Natural killer cell treated with Interleukin-12 subunit alpha and Interleukin-12 subunit beta and Interleukin-15 and Interleukin-18, amount 100 ng/mL, for 72 hours (primary cell): ENCODE data around the gene PTGIR. TPM values are rescaled to one million over a fixed set of nuclear protein-coding genes. Genes with fewer than 3 reads are reported as not detected.
A peak's percentile ranks its signal among the peaks of the same experiment; 100 is the strongest.

Experiments used
- ATAC-seq, 2 donors: fragments of 150-1000 bp; cut with Tn5 transposase in 1 of 2; sonication (Bioruptor Pico), chemical (Tn5 transposase) in 1 of 2; 2 replicates each; pipeline ENCODE4 v1.10.0; 2021
- DNase-seq: peaks from one replicate; pipeline ENCODE4 v3.0.0; 2022; ENCODE audit warnings: low spot score
- H3K27ac Mint-ChIP-seq, 2 donors: 1 replicate in 1 of 2; 2 replicates in 1 of 2; pipeline ENCODE4 v1.8.0; 2022; ENCODE audit warnings: mixed read lengths in 2 of 2, mild to moderate bottlenecking in 1 of 2, moderate library complexity in 1 of 2
- H3K27me3 Mint-ChIP-seq, 2 donors: 1 replicate in 1 of 2; 2 replicates in 1 of 2; pipeline ENCODE4 v1.8.0; 2022; ENCODE audit warnings: mixed read lengths in 2 of 2
- H3K36me3 Mint-ChIP-seq: one replicate; pipeline ENCODE4 v1.8.0; 2022; ENCODE audit warnings: mixed read lengths
- H3K4me1 Mint-ChIP-seq, 2 donors: 1 replicate in 1 of 2; 2 replicates in 1 of 2; pipeline ENCODE4 v1.8.0; 2022; ENCODE audit warnings: low read depth in 2 of 2, mixed read lengths in 2 of 2, mild to moderate bottlenecking in 1 of 2
- H3K4me3 Mint-ChIP-seq: one replicate; pipeline ENCODE4 v1.8.0; 2022; ENCODE audit warnings: mixed read lengths
- H3K9me3 Mint-ChIP-seq: 2 replicates; pipeline ENCODE4 v1.8.0; 2022; ENCODE audit warnings: mixed read lengths
- total RNA-seq, 2 donors: library from RNA; stranded (reverse); gene quantifications; one replicate each; pipeline ENCODE4 v1.2.3, GENCODE V29; 2022

The PTGIR gene
- total RNA-seq, 2 donors from 2014 or later, result 0.31 to 1.7 TPM

GRCh38 chr19:46606019-46606418, 18.9 kb downstream of the PTGIR start:
- peak overlapping the region in 1 of 2 donors; percentile 10 for H3K27ac Mint-ChIP-seq
- H3K27me3 Mint-ChIP-seq, result no peaks in the 10 kb centered on the region
- ATAC-seq (no peak), DNase-seq (no peak)
- peaks cover 19% of the 10 kb centered on the region for H3K36me3 Mint-ChIP-seq
- H3K9me3 Mint-ChIP-seq, result no peaks in the 10 kb centered on the region
- H3K4me3 Mint-ChIP-seq, result no peak overlapping the region
- H3K4me1 Mint-ChIP-seq, result peaks cover 35 to 36% of the 10 kb centered on the region in 2 donors

GRCh38 chr19:46605356-46605821, 19.5 kb downstream of the PTGIR start:
- ATAC-seq (no peak), DNase-seq (peak; percentile 13)
- no peak overlapping the region for H3K27ac Mint-ChIP-seq
- H3K27me3 Mint-ChIP-seq, result no peaks in the 10 kb centered on the region
- H3K36me3 Mint-ChIP-seq, result peaks cover 19% of the 10 kb centered on the region
- H3K4me1 Mint-ChIP-seq, result peaks cover 29 to 30% of the 10 kb centered on the region in 2 donors
- H3K4me3 Mint-ChIP-seq, result no peak overlapping the region
- no peaks in the 10 kb centered on the region for H3K9me3 Mint-ChIP-seq

GRCh38 chr19:46604781-46605355, 20.0 kb downstream of the PTGIR start:
- no peaks in the 10 kb centered on the region for H3K9me3 Mint-ChIP-seq
- ATAC-seq, result no peak
- DNase-seq, result peak; percentile 28
- H3K4me3 Mint-ChIP-seq, result no peak overlapping the region
- peaks cover 30 to 31% of the 10 kb centered on the region in 2 donors for H3K4me1 Mint-ChIP-seq
- no peaks in the 10 kb centered on the region for H3K27me3 Mint-ChIP-seq
- H3K36me3 Mint-ChIP-seq, result peaks cover 19% of the 10 kb centered on the region
- H3K27ac Mint-ChIP-seq, result no peak overlapping the region

GRCh38 chr19:46603752-46604231, 21.1 kb downstream of the PTGIR start:
- H3K9me3 Mint-ChIP-seq, result no peaks in the 10 kb centered on the region
- ATAC-seq, result no peak
- peak overlapping the region in 1 of 2 donors; percentile 99 for H3K27ac Mint-ChIP-seq
- peaks cover 27 to 31% of the 10 kb centered on the region in 2 donors for H3K4me1 Mint-ChIP-seq
- peaks cover 15% of the 10 kb centered on the region for H3K36me3 Mint-ChIP-seq
- no peak for DNase-seq
- no peaks in the 10 kb centered on the region for H3K27me3 Mint-ChIP-seq
- peak overlapping the region; percentile 94 for H3K4me3 Mint-ChIP-seq

GRCh38 chr19:46603195-46603637, 21.7 kb downstream of the PTGIR start:
- H3K4me1 Mint-ChIP-seq, result peaks cover 27 to 31% of the 10 kb centered on the region in 2 donors
- peaks cover 20% of the 10 kb centered on the region for H3K36me3 Mint-ChIP-seq
- no peaks in the 10 kb centered on the region for H3K9me3 Mint-ChIP-seq
- DNase-seq, result peak; percentile 44
- peak overlapping the region; percentile 94 for H3K4me3 Mint-ChIP-seq
- ATAC-seq, result no peak
- H3K27ac Mint-ChIP-seq, result peak overlapping the region; percentile 99
- H3K27me3 Mint-ChIP-seq, result no peaks in the 10 kb centered on the region

- Mint-ChIP-seq H3K4me3 (peak overlapping the region; percentile 94), H3K4me1 (peaks cover 28 to 31% of the 10 kb centered on the region in 2 donors), H3K36me3 (peaks cover 17% of the 10 kb centered on the region), H3K27me3 (no peaks in the 10 kb centered on the region), H3K9me3 (no peaks in the 10 kb centered on the region), H3K27ac (peak overlapping the region; percentile 99)
- no peak for ATAC-seq
- DNase-seq, result no peak
These were observed 22.3 kb downstream of the PTGIR start for GRCh38 chr19:46602392-46603194.

GRCh38 chr19:46601318-46602224, 23.3 kb downstream of the PTGIR start, which contains the start of gene CALM3:
Gene CALM3, plus strand, starts transcription at chr19:46601330. Its CDS starts 105 bp downstream, at chr19:46601435.
- no peaks in the 10 kb centered on the region for H3K27me3 Mint-ChIP-seq
- DNase-seq, result peak; percentile 59
- H3K36me3 Mint-ChIP-seq, result peaks cover 16% of the 10 kb centered on the region
- peak within 1 kb of the TSS; percentile 99 for H3K27ac Mint-ChIP-seq
- no peak for ATAC-seq
- H3K4me1 Mint-ChIP-seq, result peaks cover 31 to 35% of the 10 kb centered on the region in 2 donors
- peak within 1 kb of the TSS; percentile 94 for H3K4me3 Mint-ChIP-seq
- H3K9me3 Mint-ChIP-seq, result no peaks in the 10 kb centered on the region

- Mint-ChIP-seq H3K4me1 (peaks cover 26 to 30% of the 10 kb centered on the region in 2 donors), H3K27ac (peak overlapping the region; percentile 99), H3K27me3 (no peaks in the 10 kb centered on the region), H3K36me3 (peaks cover 10% of the 10 kb centered on the region), H3K9me3 (no peaks in the 10 kb centered on the region), H3K4me3 (peak overlapping the region; percentile 94)
- ATAC-seq, result peak; percentile 94 to 95
- DNase-seq, result peak; percentile 97
These were observed 24.2 kb downstream of the PTGIR start for GRCh38 chr19:46600384-46601317.

- DNase-seq (no peak), ATAC-seq (no peak)
- H3K9me3 Mint-ChIP-seq, result no peaks in the 10 kb centered on the region
- peak overlapping the region; percentile 99 for H3K27ac Mint-ChIP-seq
- peak overlapping the region; percentile 94 for H3K4me3 Mint-ChIP-seq
- H3K4me1 Mint-ChIP-seq, result peaks cover 26 to 30% of the 10 kb centered on the region in 2 donors
- peaks cover 10% of the 10 kb centered on the region for H3K36me3 Mint-ChIP-seq
- no peaks in the 10 kb centered on the region for H3K27me3 Mint-ChIP-seq
These were observed 25.0 kb downstream of the PTGIR start for GRCh38 chr19:46599716-46600373.

GRCh38 chr19:46598372-46598917, 26.4 kb downstream of the PTGIR start:
- Mint-ChIP-seq H3K4me1 (peaks cover 24 to 27% of the 10 kb centered on the region in 2 donors), H3K9me3 (no peaks in the 10 kb centered on the region), H3K27ac (no peak overlapping the region), H3K4me3 (no peak overlapping the region), H3K36me3 (peaks cover 10% of the 10 kb centered on the region), H3K27me3 (no peaks in the 10 kb centered on the region)
- no peak for DNase-seq
- ATAC-seq, result no peak

- DNase-seq (no peak), ATAC-seq (no peak)
- H3K27me3 Mint-ChIP-seq, result no peaks in the 10 kb centered on the region
- no peak overlapping the region for H3K4me3 Mint-ChIP-seq
- H3K27ac Mint-ChIP-seq, result no peak overlapping the region
- H3K36me3 Mint-ChIP-seq, result peaks cover 10% of the 10 kb centered on the region
- H3K9me3 Mint-ChIP-seq, result no peaks in the 10 kb centered on the region
- H3K4me1 Mint-ChIP-seq, result peaks cover 11% of the 10 kb centered on the region in 2 donors
These were observed 28.9 kb downstream of the PTGIR start for GRCh38 chr19:46596008-46596407.

GRCh38 chr19:46591870-46592269, 33.0 kb downstream of the PTGIR start:
- DNase-seq (no peak), ATAC-seq (no peak)
- H3K27me3 Mint-ChIP-seq, result no peaks in the 10 kb centered on the region
- no peak overlapping the region for H3K4me3 Mint-ChIP-seq
- H3K36me3 Mint-ChIP-seq, result no peaks in the 10 kb centered on the region
- no peaks in the 10 kb centered on the region for H3K9me3 Mint-ChIP-seq
- H3K4me1 Mint-ChIP-seq, result peaks cover 0 to 2% of the 10 kb centered on the region in 2 donors
- H3K27ac Mint-ChIP-seq, result no peak overlapping the region
